ENCODE measurements around the gene FBXO33.
A peak's percentile ranks its signal among the peaks of the same experiment; 100 is the strongest.

The FBXO33 gene

DNA sequence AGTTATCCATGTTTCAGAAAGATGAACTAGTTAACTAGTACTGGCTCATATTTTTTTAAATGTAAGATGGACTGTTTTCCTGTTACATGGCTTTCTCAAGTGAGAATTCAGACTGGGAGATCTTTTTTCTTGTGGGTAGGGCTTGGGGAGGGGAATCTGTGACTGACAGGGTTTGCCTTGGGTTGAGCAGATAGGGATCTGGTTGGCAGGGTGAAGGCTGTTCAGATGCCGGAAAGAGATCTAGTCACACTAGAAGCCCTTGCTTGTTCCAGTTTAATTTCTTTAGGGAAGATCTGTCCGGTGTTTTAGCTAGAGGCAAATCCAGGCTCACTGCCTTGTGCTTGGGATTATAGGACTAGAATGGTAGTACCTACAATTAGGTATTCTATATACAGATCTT lies 63.2 kb downstream of the FBXO33 start:
- TF ChIP-seq, protein P1, sequence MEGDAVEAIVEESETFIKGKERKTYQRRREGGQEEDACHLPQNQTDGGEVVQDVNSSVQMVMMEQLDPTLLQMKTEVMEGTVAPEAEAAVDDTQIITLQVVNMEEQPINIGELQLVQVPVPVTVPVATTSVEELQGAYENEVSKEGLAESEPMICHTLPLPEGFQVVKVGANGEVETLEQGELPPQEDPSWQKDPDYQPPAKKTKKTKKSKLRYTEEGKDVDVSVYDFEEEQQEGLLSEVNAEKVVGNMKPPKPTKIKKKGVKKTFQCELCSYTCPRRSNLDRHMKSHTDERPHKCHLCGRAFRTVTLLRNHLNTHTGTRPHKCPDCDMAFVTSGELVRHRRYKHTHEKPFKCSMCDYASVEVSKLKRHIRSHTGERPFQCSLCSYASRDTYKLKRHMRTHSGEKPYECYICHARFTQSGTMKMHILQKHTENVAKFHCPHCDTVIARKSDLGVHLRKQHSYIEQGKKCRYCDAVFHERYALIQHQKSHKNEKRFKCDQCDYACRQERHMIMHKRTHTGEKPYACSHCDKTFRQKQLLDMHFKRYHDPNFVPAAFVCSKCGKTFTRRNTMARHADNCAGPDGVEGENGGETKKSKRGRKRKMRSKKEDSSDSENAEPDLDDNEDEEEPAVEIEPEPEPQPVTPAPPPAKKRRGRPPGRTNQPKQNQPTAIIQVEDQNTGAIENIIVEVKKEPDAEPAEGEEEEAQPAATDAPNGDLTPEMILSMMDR (IDR thresholded peaks at IDR 0.05; ENCODE audit: insufficient read depth, low read length, poor library complexity, severe bottlenecking): no peak
- TF ChIP-seq EZH2phosphoT487 (conservative IDR thresholded peaks at IDR 0.05; ENCODE audit: low read length): no peak
- Histone ChIP-seq H3K27ac (ENCODE audit: low read depth, low read length) (no peak overlapping the region), H3K9me3 (ENCODE audit: insufficient read depth, low read length) (no peaks in the 10 kb centered on the region), H3K4me2 (ENCODE audit: low read depth, low read length, poor library complexity, severe bottlenecking) (no peak overlapping the region), H4K20me1 (ENCODE audit: low read depth, low read length) (no peaks in the 10 kb centered on the region), H3F3A (ENCODE audit: insufficient read depth) (no peaks in the 10 kb centered on the region), H3K79me2 (ENCODE audit: insufficient read depth, low read length) (no peaks in the 10 kb centered on the region), H3K4me3 (ENCODE audit: insufficient read depth, low read length, poor library complexity, severe bottlenecking) (no peak overlapping the region), H3K36me3 (ENCODE audit: low read length) (peaks cover 6% of the 10 kb centered on the region; the same call in 1 of the 2 replicates), H3K9ac (ENCODE audit: low read length) (no peak overlapping the region), H3K27me3 (ENCODE audit: low read length) (no peaks in the 10 kb centered on the region), H2AFZ (ENCODE audit: low read depth, low read length, severe bottlenecking) (no peak overlapping the region), H3K9me2 (replicated peaks; ENCODE audit: insufficient read depth, low read length) (no peaks in the 10 kb centered on the region)

DNA sequence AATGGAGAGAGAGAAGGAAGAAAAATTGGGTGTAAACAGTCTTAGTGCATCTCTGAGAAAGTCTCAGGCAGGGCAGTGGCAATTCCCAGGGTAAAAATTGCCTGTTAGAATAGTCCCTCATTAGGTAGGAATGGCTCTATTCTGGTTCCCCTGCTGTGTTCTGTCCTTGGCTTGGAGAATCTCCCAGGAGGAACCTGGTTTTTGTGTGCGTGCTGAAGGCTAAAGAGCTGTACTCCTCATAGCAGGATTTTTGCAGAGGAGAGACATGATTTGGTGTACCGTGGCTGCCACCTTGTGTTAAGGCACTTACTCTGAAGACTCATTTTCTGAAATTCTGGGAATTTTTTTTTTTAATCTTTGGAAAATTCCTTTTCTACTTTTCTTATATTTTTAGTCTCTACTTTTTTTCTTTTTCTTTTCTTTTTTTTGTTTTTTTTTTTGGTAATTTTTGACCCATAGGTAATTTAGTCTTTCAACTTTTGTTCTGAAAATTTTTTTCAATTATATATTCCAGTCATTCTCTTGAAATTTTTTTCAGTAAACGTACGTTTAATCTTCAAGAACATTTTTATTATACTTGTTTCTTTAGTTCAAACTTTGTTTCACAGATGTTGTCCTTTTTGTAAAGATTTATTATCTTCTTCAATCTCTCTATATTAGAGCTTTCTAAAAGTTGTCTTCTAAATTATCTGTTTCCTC lies 63.8 kb downstream of the FBXO33 start:
- peaks cover 6% of the 10 kb centered on the region; the same call in 1 of the 2 replicates for H3K36me3 ChIP-seq (ENCODE audit: low read length)
- H3K9me2 ChIP-seq (replicated peaks; ENCODE audit: insufficient read depth, low read length): no peaks in the 10 kb centered on the region
- H3K79me2 ChIP-seq (ENCODE audit: insufficient read depth, low read length): no peaks in the 10 kb centered on the region
- H3F3A ChIP-seq (ENCODE audit: insufficient read depth): no peaks in the 10 kb centered on the region
- no peak for TF ChIP-seq EZH2phosphoT487 (conservative IDR thresholded peaks at IDR 0.05; ENCODE audit: low read length)
- TF ChIP-seq, protein P1 (IDR thresholded peaks at IDR 0.05; ENCODE audit: insufficient read depth, low read length, poor library complexity, severe bottlenecking): peak; percentile 28
- H3K27me3 ChIP-seq (ENCODE audit: low read length): no peaks in the 10 kb centered on the region
- H4K20me1 ChIP-seq (ENCODE audit: low read depth, low read length): no peaks in the 10 kb centered on the region
- no peak overlapping the region for H3K4me2 ChIP-seq (ENCODE audit: low read depth, low read length, poor library complexity, severe bottlenecking)
- no peak overlapping the region for H3K4me3 ChIP-seq (ENCODE audit: insufficient read depth, low read length, poor library complexity, severe bottlenecking)
- no peak overlapping the region for H2AFZ ChIP-seq (ENCODE audit: low read depth, low read length, severe bottlenecking)
- no peak overlapping the region for H3K27ac ChIP-seq (ENCODE audit: low read depth, low read length)
- H3K9me3 ChIP-seq (ENCODE audit: insufficient read depth, low read length): no peaks in the 10 kb centered on the region
- H3K9ac ChIP-seq (ENCODE audit: low read length): no peak overlapping the region

DNA sequence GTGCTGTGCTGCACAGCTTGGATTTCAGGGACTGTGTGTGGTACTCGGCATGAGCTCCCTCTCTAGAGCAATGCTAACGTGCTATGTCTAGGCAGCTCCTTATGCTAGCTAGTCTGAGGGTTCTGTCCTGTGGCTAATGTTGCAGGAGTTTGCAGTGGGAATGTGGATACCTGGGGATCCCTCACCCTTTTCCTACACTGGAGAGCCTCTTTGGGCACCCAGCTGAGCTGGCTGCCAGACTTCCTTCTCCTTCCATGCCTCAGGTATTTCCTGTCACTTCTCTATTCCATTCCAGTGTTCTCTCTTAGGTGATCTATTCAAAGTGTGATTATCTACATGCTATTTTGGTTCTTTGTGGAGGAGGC lies 64.9 kb downstream of the FBXO33 start:
- no peaks in the 10 kb centered on the region for H3F3A ChIP-seq (ENCODE audit: insufficient read depth)
- H3K9me2 ChIP-seq (replicated peaks; ENCODE audit: insufficient read depth, low read length): no peaks in the 10 kb centered on the region
- no peaks in the 10 kb centered on the region for H3K9me3 ChIP-seq (ENCODE audit: insufficient read depth, low read length)
- H3K4me2 ChIP-seq (ENCODE audit: low read depth, low read length, poor library complexity, severe bottlenecking): no peak overlapping the region
- H3K27ac ChIP-seq (ENCODE audit: low read depth, low read length): no peak overlapping the region
- H3K4me3 ChIP-seq (ENCODE audit: insufficient read depth, low read length, poor library complexity, severe bottlenecking): no peak overlapping the region
- TF ChIP-seq, protein P1 (IDR thresholded peaks at IDR 0.05; ENCODE audit: insufficient read depth, low read length, poor library complexity, severe bottlenecking): no peak
- TF ChIP-seq EZH2phosphoT487 (conservative IDR thresholded peaks at IDR 0.05; ENCODE audit: low read length): no peak
- no peak overlapping the region for H2AFZ ChIP-seq (ENCODE audit: low read depth, low read length, severe bottlenecking)
- no peaks in the 10 kb centered on the region for H3K27me3 ChIP-seq (ENCODE audit: low read length)
- peaks cover 6% of the 10 kb centered on the region; the same call in 1 of the 2 replicates for H3K36me3 ChIP-seq (ENCODE audit: low read length)
- no peaks in the 10 kb centered on the region for H4K20me1 ChIP-seq (ENCODE audit: low read depth, low read length)
- no peaks in the 10 kb centered on the region for H3K79me2 ChIP-seq (ENCODE audit: insufficient read depth, low read length)
- H3K9ac ChIP-seq (ENCODE audit: low read length): no peak overlapping the region
